ENCODE measurements around the gene ANTXR2. TPM values are rescaled to one million over a fixed set of nuclear protein-coding genes. Genes with fewer than 3 reads are reported as not detected.
"Not testable (repeated sequence)": the region's sequence is repeated elsewhere in the genome, so short reads cannot be mapped to it uniquely, and the experiment has no call there.

ANTXR2 gene
- total RNA-seq, 1 donor: 23.8 TPM

GRCh38 chr4:79920163-79920853 is 152.7 kb downstream of the ANTXR2 start:
- Histone ChIP-seq H3K4me1 (ENCODE audit: insufficient read depth, low read length) (no peaks in the 10 kb centered on the region), H3K4me3 (ENCODE audit: low read length) (no peak overlapping the region), H3K9me3 (ENCODE audit: low read depth, low read length) (no peaks in the 10 kb centered on the region), H3K27me3 (ENCODE audit: insufficient read depth, low read length) (no peaks in the 10 kb centered on the region)

DNA sequence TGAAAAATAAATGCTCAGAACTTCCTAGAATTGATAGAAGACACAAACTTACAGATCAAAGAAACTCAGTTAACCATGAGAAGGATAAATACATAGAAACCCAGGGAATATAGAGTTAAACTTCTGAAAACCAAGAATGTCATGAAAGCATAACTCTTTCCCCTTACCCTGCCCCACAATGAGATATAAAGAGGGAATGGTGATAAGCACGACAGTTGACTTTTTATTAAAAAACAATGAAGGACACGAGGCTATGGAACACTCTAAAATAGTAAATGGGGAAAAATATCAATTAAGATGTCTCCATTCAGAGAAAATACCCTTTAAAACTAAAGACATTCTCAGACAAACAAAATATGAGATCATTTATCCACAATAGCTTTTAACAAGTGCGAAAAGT is 154.7 kb downstream of the ANTXR2 start:
- Histone ChIP-seq H3K4me1 (ENCODE audit: insufficient read depth, low read length) (no peaks in the 10 kb centered on the region), H3K4me3 (ENCODE audit: low read length) (no peak overlapping the region), H3K27me3 (ENCODE audit: insufficient read depth, low read length) (no peaks in the 10 kb centered on the region), H3K9me3 (ENCODE audit: low read depth, low read length) (no peaks in the 10 kb centered on the region)

DNA sequence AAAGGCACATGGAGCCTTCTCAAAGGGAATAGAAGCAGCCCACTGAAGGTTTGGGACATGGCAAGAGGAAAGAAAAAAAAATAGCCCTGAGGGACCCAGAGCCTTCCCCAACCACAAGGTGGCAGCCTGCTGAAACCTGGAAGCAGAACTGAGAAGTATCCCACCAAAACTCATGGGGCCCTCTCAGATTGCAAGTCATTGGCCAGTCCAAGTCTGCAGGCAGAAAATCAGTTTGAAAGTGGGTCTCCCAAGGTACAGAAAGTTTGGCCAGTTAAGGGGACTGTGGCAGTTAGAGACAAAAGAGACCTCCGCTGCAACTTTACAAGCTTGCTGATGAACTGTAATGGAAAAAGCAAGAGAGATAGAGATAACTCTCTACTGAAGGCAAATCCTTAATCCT is 155.8 kb downstream of the ANTXR2 start:
- Histone ChIP-seq H3K9me3 (ENCODE audit: low read depth, low read length) (no peaks in the 10 kb centered on the region), H3K27me3 (ENCODE audit: insufficient read depth, low read length) (no peaks in the 10 kb centered on the region), H3K4me3 (ENCODE audit: low read length) (no peak overlapping the region), H3K4me1 (ENCODE audit: insufficient read depth, low read length) (no peaks in the 10 kb centered on the region)

- no peaks in the 10 kb centered on the region for H3K4me1 ChIP-seq (ENCODE audit: insufficient read depth, low read length)
- no peaks in the 10 kb centered on the region for H3K9me3 ChIP-seq (ENCODE audit: low read depth, low read length)
- H3K4me3 ChIP-seq (ENCODE audit: low read length): no peak overlapping the region
- no peaks in the 10 kb centered on the region for H3K27me3 ChIP-seq (ENCODE audit: insufficient read depth, low read length)
Observed at GRCh38 chr4:79915246-79915645, 157.8 kb downstream of the ANTXR2 start.

GRCh38 chr4:79913581-79913980 is 159.4 kb downstream of the ANTXR2 start:
- no peaks in the 10 kb centered on the region for H3K9me3 ChIP-seq (ENCODE audit: low read depth, low read length)
- H3K4me1 ChIP-seq (ENCODE audit: insufficient read depth, low read length): no peaks in the 10 kb centered on the region
- no peak overlapping the region for H3K4me3 ChIP-seq (ENCODE audit: low read length)
- no peaks in the 10 kb centered on the region for H3K27me3 ChIP-seq (ENCODE audit: insufficient read depth, low read length)

GRCh38 chr4:79907001-79907400 is 166.0 kb downstream of the ANTXR2 start:
- Histone ChIP-seq H3K4me3 (ENCODE audit: low read length) (no peak overlapping the region), H3K9me3 (ENCODE audit: low read depth, low read length) (no peaks in the 10 kb centered on the region), H3K4me1 (ENCODE audit: insufficient read depth, low read length) (peaks cover 16% of the 10 kb centered on the region), H3K27me3 (ENCODE audit: insufficient read depth, low read length) (no peaks in the 10 kb centered on the region)

GRCh38 chr4:79906303-79906702 is 166.7 kb downstream of the ANTXR2 start:
- Histone ChIP-seq H3K4me3 (ENCODE audit: low read length) (no peak overlapping the region), H3K4me1 (ENCODE audit: insufficient read depth, low read length) (peaks cover 16% of the 10 kb centered on the region), H3K27me3 (ENCODE audit: insufficient read depth, low read length) (no peaks in the 10 kb centered on the region), H3K9me3 (ENCODE audit: low read depth, low read length) (no peaks in the 10 kb centered on the region)

GRCh38 chr4:79905212-79905611 is 167.8 kb downstream of the ANTXR2 start:
- Histone ChIP-seq H3K27me3 (ENCODE audit: insufficient read depth, low read length) (no peaks in the 10 kb centered on the region), H3K4me1 (ENCODE audit: insufficient read depth, low read length) (peaks cover 16% of the 10 kb centered on the region), H3K4me3 (ENCODE audit: low read length) (no peak overlapping the region), H3K9me3 (ENCODE audit: low read depth, low read length) (no peaks in the 10 kb centered on the region)

DNA sequence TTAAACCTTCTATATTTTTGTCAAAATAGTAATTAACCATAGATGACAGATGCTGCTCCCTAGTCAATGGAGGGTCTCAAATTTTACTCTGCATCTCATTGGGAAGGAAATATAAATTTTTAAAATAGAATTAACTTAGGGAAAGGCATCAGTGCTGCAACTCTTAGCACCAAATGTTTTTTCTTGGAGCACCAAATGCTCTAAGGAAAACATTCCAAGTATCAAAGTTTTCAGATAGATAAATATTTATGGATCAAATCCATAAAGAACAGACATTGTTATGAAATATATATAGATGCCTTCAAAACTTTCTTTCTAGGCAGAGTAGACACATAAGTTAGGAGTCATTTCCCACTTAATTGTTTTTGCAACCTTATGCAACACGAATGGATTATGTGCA is 168.7 kb downstream of the ANTXR2 start:
- no peak overlapping the region for H3K4me3 ChIP-seq (ENCODE audit: low read length)
- no peaks in the 10 kb centered on the region for H3K27me3 ChIP-seq (ENCODE audit: insufficient read depth, low read length)
- H3K4me1 ChIP-seq (ENCODE audit: insufficient read depth, low read length): peaks cover 16% of the 10 kb centered on the region
- H3K9me3 ChIP-seq (ENCODE audit: low read depth, low read length): no peaks in the 10 kb centered on the region

GRCh38 chr4:79900182-79900581 is 172.8 kb downstream of the ANTXR2 start:
- Histone ChIP-seq H3K4me3 (ENCODE audit: low read length) (no peak overlapping the region), H3K4me1 (ENCODE audit: insufficient read depth, low read length) (no peaks in the 10 kb centered on the region), H3K9me3 (ENCODE audit: low read depth, low read length) (no peaks in the 10 kb centered on the region), H3K27me3 (ENCODE audit: insufficient read depth, low read length) (no peaks in the 10 kb centered on the region)

DNA sequence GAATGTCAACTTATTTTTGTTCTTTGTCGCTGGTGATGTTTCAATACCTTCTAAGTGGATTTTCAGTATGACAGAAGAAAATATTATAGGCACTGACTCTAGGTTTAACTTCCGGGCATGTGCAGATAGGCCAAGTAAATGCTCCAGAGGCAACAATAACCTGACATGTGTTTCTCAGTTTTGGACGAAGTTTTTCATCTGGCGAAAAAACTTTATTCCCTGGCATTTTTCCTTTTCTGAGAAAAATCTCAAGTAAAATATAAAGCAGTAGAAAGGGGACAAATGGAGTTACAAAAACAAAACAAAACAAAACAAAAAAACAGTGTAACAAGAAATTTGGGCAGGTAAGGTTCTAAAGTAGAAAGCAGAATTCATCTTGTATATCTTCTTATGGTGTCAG is 173.5 kb downstream of the ANTXR2 start:
- no peaks in the 10 kb centered on the region for H3K9me3 ChIP-seq (ENCODE audit: low read depth, low read length)

DNA sequence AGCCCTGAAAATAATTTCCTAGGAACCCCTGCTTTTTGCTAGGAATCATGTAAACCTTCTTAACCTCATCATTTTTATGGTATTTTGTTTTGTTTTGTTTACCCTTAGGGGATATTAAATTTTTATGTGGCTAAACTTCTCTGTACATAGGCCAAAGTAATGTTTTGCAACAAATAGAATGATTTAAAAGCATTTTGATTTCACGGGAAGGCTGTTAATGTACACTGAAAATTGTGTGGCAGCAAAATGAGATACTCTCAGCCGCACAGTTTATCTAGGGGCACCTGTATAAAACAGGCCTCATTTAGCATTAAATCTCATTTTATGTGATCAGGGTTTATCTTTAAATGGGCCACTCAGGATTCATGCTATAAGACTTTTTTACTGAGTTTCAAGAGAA is 175.0 kb downstream of the ANTXR2 start:
- Histone ChIP-seq H3K9me3 (ENCODE audit: low read depth, low read length) (no peaks in the 10 kb centered on the region), H3K4me1 (ENCODE audit: insufficient read depth, low read length) (no peaks in the 10 kb centered on the region), H3K4me3 (ENCODE audit: low read length) (no peak overlapping the region), H3K27me3 (ENCODE audit: insufficient read depth, low read length) (no peaks in the 10 kb centered on the region)

More for the DNA sequence above, 173.5 kb downstream of the ANTXR2 start:
- H3K4me3 ChIP-seq (ENCODE audit: low read length): no peak overlapping the region
- no peaks in the 10 kb centered on the region for H3K4me1 ChIP-seq (ENCODE audit: insufficient read depth, low read length)
- H3K27me3 ChIP-seq (ENCODE audit: insufficient read depth, low read length): no peaks in the 10 kb centered on the region

GRCh38 chr4:79897174-79897573 is 175.9 kb downstream of the ANTXR2 start:
- Histone ChIP-seq H3K4me1 (ENCODE audit: insufficient read depth, low read length) (no peaks in the 10 kb centered on the region), H3K4me3 (ENCODE audit: low read length) (no peak overlapping the region), H3K27me3 (ENCODE audit: insufficient read depth, low read length) (no peaks in the 10 kb centered on the region), H3K9me3 (ENCODE audit: low read depth, low read length) (no peaks in the 10 kb centered on the region)

GRCh38 chr4:79893456-79893855 is 179.6 kb downstream of the ANTXR2 start:
- Histone ChIP-seq H3K4me1 (ENCODE audit: insufficient read depth, low read length) (no peaks in the 10 kb centered on the region), H3K27me3 (ENCODE audit: insufficient read depth, low read length) (no peaks in the 10 kb centered on the region), H3K9me3 (ENCODE audit: low read depth, low read length) (no peaks in the 10 kb centered on the region), H3K4me3 (ENCODE audit: low read length) (no peak overlapping the region)

DNA sequence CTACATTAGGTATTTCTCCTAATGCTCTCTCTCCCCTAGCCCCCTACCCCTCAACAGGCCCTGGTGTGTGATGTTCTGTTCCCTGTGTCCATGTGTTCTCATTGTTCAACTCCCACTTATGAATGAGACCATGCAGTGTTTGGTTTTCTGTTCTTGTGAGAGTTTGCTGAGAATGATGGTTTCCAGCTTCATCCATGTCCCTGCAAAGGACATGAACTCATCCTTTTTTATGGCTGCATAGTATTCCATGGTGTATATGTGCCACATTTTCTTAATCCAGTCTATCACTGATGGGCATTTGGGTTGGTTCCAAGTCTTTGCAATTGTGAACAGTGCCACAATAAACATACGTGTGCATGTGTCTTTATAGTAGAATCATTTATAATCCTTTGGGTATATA is 184.0 kb downstream of the ANTXR2 start:
- not testable (repeated sequence) for H3K4me3 ChIP-seq (ENCODE audit: low read length); H3K4me1 ChIP-seq (ENCODE audit: insufficient read depth, low read length); H3K9me3 ChIP-seq (ENCODE audit: low read depth, low read length); H3K27me3 ChIP-seq (ENCODE audit: insufficient read depth, low read length)

GRCh38 chr4:79886557-79886956 is 186.5 kb downstream of the ANTXR2 start:
- Histone ChIP-seq H3K9me3 (ENCODE audit: low read depth, low read length) (no peaks in the 10 kb centered on the region), H3K4me3 (ENCODE audit: low read length) (no peak overlapping the region), H3K4me1 (ENCODE audit: insufficient read depth, low read length) (no peaks in the 10 kb centered on the region), H3K27me3 (ENCODE audit: insufficient read depth, low read length) (no peaks in the 10 kb centered on the region)

Measured in mononuclear cell (primary cell).